Thyroid gland (tissue), 4 donors: ENCODE results near the gene VAMP7.

Source experiments
- CTCF ChIP-seq, 6 experiments: fragments of 200-600 bp in 3 of 6; fragments of 450-650 bp in 3 of 6; sonication (generic) in 3 of 6; IDR thresholded peaks; one replicate each; pipeline ENCODE4 v1.5.1; 2016 to 2019; ENCODE audit warnings: antibody characterized with exemption in 6 of 6, mild to moderate bottlenecking in 2 of 6, inconsistent platforms in 1 of 6, moderate library complexity in 1 of 6
- POLR2A ChIP-seq, 2 donors: fragments of 450-650 bp; IDR thresholded peaks; one replicate each; pipeline ENCODE4 v1.6.1; 2017; ENCODE audit warnings: antibody characterized with exemption in 2 of 2, mild to moderate bottlenecking in 2 of 2, moderate library complexity in 1 of 2

- TF ChIP-seq CTCF (IDR thresholded peaks at IDR 0.05) = no peak
- no peak for TF ChIP-seq POLR2A (IDR thresholded peaks at IDR 0.05)
These were observed 5.3 kb downstream of the VAMP7 start for GRCh38 chrX:155886409-155886808.
